Fibroblast of pulmonary artery (primary cell): ENCODE data around the gene LRRIQ4.

ENCODE experiments used
- DNase-seq: peaks from one replicate; pipeline ENCODE4 v3.0.0-alpha.2; 2010; ENCODE audit warnings: low read depth
- H3K4me3 ChIP-seq: replicated peaks from 2 replicates; pipeline ENCODE4 v1.5.1; 2011; ENCODE audit warnings: low read depth, mild to moderate bottlenecking, control low read depth, low read length, moderate library complexity
- CTCF ChIP-seq: IDR thresholded peaks from 2 replicates; pipeline ENCODE4 v1.5.1; 2011; ENCODE audit warnings: mild to moderate bottlenecking, control low read depth, low read length, inconsistent platforms; ENCODE audit errors: missing control alignments

Gene LRRIQ4

GRCh38 chr3:169822540-169822939 is 9.9 kb downstream of the LRRIQ4 start:
- H3K4me3 ChIP-seq = no peak overlapping the region
- TF ChIP-seq CTCF = no peak
- DNase-seq = no peak

DNA sequence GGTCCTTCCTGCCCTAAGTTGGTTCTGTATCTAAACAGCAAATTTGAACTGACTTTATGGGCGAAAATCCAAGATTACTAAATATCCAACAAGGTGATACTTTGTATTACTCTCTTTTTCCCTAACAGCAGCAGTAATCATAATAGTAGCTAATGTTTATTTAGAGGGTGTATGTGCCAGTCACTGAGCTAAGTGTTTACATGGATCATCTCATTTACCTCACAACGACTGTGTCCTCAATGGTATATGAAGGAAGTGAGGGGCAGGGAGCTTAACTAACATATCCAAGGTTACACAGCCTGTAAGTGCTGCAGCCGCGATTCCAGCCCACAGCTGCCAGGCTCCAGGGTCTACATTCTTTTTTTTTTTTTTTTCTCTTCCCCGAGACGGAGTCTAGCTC is 10.3 kb downstream of the LRRIQ4 start:
- TF ChIP-seq CTCF = no peak
- DNase-seq = no peak
- no peak overlapping the region for H3K4me3 ChIP-seq

DNA sequence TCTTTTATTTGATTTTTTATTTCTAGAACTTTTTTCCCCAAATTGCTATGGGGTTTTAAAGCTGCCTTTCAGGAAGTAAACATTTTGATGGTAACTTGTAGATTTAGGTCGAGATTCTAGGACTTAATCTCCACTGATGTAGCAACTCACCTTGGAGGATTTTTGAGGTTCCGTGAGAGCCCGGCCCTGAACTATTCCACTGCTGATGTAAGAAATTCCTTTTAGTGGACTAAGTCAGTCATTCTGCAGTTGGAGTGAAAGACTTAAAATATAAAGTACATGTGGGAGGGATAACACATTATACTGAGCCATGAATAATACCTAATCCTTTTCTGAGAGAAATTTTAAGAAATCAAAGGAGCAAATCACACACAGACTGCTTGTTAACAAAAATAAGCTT is 12.6 kb downstream of the LRRIQ4 start:
- no peak for DNase-seq

DNA sequence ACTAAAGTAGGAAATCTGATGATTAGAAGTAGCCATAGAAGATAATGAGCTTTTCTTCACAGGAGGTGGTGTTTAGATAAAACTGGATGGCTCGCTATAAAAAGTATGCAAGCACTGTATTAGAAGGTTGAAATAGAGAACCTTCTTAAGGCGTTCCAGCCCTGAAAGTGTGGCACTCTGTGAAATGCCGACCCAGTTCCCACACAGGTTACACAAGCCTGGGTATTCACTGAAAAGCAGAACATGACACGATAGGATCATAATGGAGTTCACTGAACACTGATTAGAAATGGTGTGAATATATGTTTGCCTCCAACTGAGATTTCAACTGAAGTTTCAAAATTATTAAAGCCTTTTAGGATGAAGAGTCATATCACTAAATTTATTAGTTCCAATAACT is 15.0 kb downstream of the LRRIQ4 start:
- DNase-seq = no peak
- no peak overlapping the region for H3K4me3 ChIP-seq
- TF ChIP-seq CTCF = no peak

More for the DNA sequence above, 12.6 kb downstream of the LRRIQ4 start:
- no peak for TF ChIP-seq CTCF
- no peak overlapping the region for H3K4me3 ChIP-seq

GRCh38 chr3:169835533-169835932 is 22.9 kb downstream of the LRRIQ4 start:
- no peak for DNase-seq
- no peak overlapping the region for H3K4me3 ChIP-seq
- TF ChIP-seq CTCF = no peak

DNA sequence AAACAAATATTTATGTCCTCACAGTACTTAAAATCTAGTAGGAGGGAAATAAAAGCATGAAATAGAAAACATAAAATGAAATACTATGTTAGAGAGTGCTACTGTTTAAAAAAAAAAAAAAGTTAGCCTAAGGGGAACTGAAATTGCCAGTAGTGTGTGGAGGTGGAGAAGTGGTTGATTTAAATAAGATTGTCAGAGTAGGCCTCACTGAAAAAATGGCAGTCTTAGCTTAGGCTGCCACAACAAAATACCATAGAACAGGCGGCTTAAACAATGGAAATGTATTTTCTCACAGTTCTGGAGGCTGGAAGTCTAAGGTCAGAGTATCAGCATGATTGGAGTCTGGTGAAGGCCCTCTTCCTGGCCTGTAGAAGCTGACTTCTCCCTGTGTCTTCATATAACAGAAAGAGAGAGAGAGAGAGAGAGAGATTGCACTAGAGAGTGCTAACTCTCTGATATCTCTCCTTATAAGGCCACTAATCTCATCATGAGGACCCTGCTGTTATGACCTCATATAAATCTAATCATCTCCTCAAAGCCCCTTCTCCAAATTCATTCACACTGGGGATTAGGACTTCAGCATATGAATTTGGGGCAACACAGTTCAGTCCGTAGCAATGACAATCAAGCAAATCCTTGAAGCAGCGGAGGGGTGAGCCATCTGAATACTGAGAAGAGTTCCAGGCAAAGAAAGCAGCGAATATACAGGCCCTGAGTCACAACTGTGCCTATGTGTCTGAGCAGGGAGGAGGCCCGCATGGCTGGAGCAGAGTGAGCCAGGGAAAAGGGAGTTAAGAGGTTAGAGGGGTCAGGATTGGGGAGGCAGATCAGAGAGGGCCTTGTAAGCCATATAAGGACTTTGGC is 23.6 kb downstream of the LRRIQ4 start:
- DNase-seq = peak; percentile 23
- no peak overlapping the region for H3K4me3 ChIP-seq

More for the DNA sequence above, 23.6 kb downstream of the LRRIQ4 start:
- TF ChIP-seq CTCF = no peak
